ENCODE measurements around the gene SLC35E1. TPM values are rescaled to one million over a fixed set of nuclear protein-coding genes. Genes with fewer than 3 reads are reported as not detected.

The SLC35E1 gene
- total and polyA plus RNA-seq, 11 donors: 20.4 to 44.0 (median 24.0) TPM

- H3K27me3 ChIP-seq: no peaks in the 10 kb centered on the region
- H3K9me3 ChIP-seq: no peaks in the 10 kb centered on the region
- DNase-seq (no peak), ATAC-seq (no peak)
- H3K36me3 ChIP-seq: no peaks in the 10 kb centered on the region
- WGBS, 4 donors: 40 to 45% (median 43%) methylated on average over 2 of the region's 2 CpGs
- intact Hi-C loops (cut with DNase I): no loop called here
- TF ChIP-seq, protein P1, sequence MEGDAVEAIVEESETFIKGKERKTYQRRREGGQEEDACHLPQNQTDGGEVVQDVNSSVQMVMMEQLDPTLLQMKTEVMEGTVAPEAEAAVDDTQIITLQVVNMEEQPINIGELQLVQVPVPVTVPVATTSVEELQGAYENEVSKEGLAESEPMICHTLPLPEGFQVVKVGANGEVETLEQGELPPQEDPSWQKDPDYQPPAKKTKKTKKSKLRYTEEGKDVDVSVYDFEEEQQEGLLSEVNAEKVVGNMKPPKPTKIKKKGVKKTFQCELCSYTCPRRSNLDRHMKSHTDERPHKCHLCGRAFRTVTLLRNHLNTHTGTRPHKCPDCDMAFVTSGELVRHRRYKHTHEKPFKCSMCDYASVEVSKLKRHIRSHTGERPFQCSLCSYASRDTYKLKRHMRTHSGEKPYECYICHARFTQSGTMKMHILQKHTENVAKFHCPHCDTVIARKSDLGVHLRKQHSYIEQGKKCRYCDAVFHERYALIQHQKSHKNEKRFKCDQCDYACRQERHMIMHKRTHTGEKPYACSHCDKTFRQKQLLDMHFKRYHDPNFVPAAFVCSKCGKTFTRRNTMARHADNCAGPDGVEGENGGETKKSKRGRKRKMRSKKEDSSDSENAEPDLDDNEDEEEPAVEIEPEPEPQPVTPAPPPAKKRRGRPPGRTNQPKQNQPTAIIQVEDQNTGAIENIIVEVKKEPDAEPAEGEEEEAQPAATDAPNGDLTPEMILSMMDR (IDR thresholded peaks at IDR 0.05): no peak
- TF ChIP-seq POLR2A (IDR thresholded peaks at IDR 0.05): no peak
- peak overlapping the region in 1 of 12 donors; percentile 44 for H3K27ac ChIP-seq
- H3K4me3 ChIP-seq: no peak overlapping the region
- H3K4me1 ChIP-seq: peaks cover 6 to 87% (median 41%) of the 10 kb centered on the region in 12 donors
Measured at GRCh38 chr19:16614941-16615340, 42.7 kb upstream of the SLC35E1 start.

DNA sequence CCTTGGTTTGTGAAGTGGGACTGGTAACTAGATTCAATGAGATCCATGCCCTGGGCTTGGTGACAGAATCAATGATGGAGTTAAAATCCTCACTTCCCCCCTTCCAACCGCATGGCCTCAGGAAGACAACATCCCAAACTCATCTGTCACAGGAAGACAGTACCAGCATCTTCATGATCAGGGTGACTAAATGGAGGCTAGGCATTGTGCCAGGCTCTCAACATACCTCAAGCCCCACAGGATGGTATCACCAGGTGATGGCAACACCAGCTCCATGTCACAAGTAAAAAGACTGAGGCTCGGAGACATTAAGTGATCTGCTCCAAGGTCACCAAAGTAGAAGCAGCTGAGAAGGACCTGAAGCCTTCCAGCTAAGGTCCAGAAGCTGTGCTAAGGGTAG lies 41.6 kb upstream of the SLC35E1 start:
- peaks cover 6 to 79% (median 35%) of the 10 kb centered on the region in 12 donors for H3K4me1 ChIP-seq
- no peak for TF ChIP-seq POLR2A (IDR thresholded peaks at IDR 0.05)
- TF ChIP-seq, protein P1 (IDR thresholded peaks at IDR 0.05): no peak
- H3K4me3 ChIP-seq: no peak overlapping the region
- ATAC-seq (no peak), DNase-seq (no peak)
- intact Hi-C loops (cut with DNase I): no loop called here
- no peaks in the 10 kb centered on the region for H3K9me3 ChIP-seq
- no peaks in the 10 kb centered on the region for H3K36me3 ChIP-seq
- no peaks in the 10 kb centered on the region for H3K27me3 ChIP-seq
- 76 to 87% (median 82%) methylated on average over 2 of the region's 2 CpGs for whole genome bisulfite sequencing, 4 donors
- peak overlapping the region in 1 of 12 donors; percentile 73 for H3K27ac ChIP-seq

- DNase-seq (no peak), ATAC-seq (no peak)
- Histone ChIP-seq H3K27me3 (no peaks in the 10 kb centered on the region), H3K36me3 (no peaks in the 10 kb centered on the region), H3K4me1 (peaks cover 6 to 79% (median 40%) of the 10 kb centered on the region in 12 donors), H3K4me3 (no peak overlapping the region), H3K27ac (peak overlapping the region in 10 of 12 donors; percentile 8 to 76 (median 58)), H3K9me3 (no peaks in the 10 kb centered on the region)
- 47 to 55% (median 53%) methylated on average over 3 of the region's 3 CpGs for WGBS, 4 donors
- TF ChIP-seq, protein P1 (IDR thresholded peaks at IDR 0.05): peak in 1 of 12 donors; percentile 5
- TF ChIP-seq POLR2A (IDR thresholded peaks at IDR 0.05): no peak
- intact Hi-C loops (cut with DNase I): no loop called here
Measured at GRCh38 chr19:16612636-16613035, 40.4 kb upstream of the SLC35E1 start.

DNA sequence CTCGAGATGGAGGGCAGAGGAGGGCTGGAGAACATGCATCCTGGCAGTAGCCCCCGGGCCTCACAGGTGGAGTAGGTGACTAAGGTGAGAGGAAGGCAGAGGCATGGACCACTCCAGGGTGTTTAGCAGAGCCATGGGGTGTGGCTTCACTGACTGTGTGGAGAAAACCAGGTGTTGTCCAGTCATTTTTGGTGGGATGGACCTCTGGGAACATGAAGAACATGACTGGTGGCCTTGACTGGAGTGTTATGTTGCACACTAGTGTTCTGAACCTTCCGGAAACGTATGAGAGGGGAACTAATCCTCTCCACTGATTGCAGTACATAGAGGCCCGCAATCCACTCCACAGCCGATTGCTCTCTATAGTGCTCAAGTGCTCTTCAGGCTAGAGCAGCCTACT lies 38.9 kb upstream of the SLC35E1 start:
- intact Hi-C loops (cut with DNase I): no loop called here
- peaks cover 6 to 87% (median 45%) of the 10 kb centered on the region in 12 donors for H3K4me1 ChIP-seq
- DNase-seq: no peak
- WGBS, 4 donors: 92 to 96% (median 93%) methylated on average over 6 of the region's 6 CpGs
- no peaks in the 10 kb centered on the region for H3K27me3 ChIP-seq
- TF ChIP-seq POLR2A (IDR thresholded peaks at IDR 0.05): no peak
- TF ChIP-seq, protein P1 (IDR thresholded peaks at IDR 0.05): no peak
- peak overlapping the region in 9 of 12 donors; percentile 35 to 76 (median 63) for H3K27ac ChIP-seq
- H3K9me3 ChIP-seq: no peaks in the 10 kb centered on the region
- H3K4me3 ChIP-seq: no peak overlapping the region
- ATAC-seq: no peak
- H3K36me3 ChIP-seq: no peaks in the 10 kb centered on the region

Data from heart left ventricle (tissue), 16 donors.